MCF 10A (cell line): ENCODE measurements around the gene NUDT15. TPM values are rescaled to one million over a fixed set of nuclear protein-coding genes. Genes with fewer than 3 reads are reported as not detected.

ENCODE experiments used
- BruUV-seq: library from RNA; stranded (reverse); fragments of 400-500 nt; replicated peaks from 2 replicates; lab custom pipeline; 2021; lab: Mats Ljungman, UMichigan
- CTCF ChIA-PET: fragments of 300-600 bp; sonication (Branson Sonifier 250); formaldehyde crosslinking; extraction: SDS; loops from one replicate; lab custom pipeline; 2021; ENCODE audit warnings: antibody characterized with exemption, inconsistent platforms; lab: Yijun Ruan, JAX
- POLR2A ChIA-PET: fragments of 300-600, 350-650 bp; sonication (Branson Sonifier 250); formaldehyde crosslinking; extraction: SDS; loops from one replicate; lab custom pipeline; 2020; ENCODE audit warnings: antibody characterized with exemption, inconsistent platforms; lab: Yijun Ruan, JAX
- DNase-seq: peaks from one replicate; pipeline ENCODE4 v3.0.0-alpha.2; 2018; ENCODE audit not compliant: unreplicated experiment
- H3K27ac Mint-ChIP-seq: one replicate; pipeline ENCODE4 v1.8.0; 2022; ENCODE audit warnings: mild to moderate bottlenecking, low read depth, mixed read lengths; ENCODE audit not compliant: unreplicated experiment
- H3K27me3 Mint-ChIP-seq: one replicate; pipeline ENCODE4 v1.8.0; 2022; ENCODE audit warnings: mixed read lengths; ENCODE audit not compliant: insufficient read depth, unreplicated experiment
- H3K36me3 Mint-ChIP-seq: one replicate; pipeline ENCODE4 v1.8.0; 2022; ENCODE audit warnings: mild to moderate bottlenecking, moderate library complexity, mixed read lengths; ENCODE audit not compliant: insufficient read depth, unreplicated experiment
- H3K4me1 Mint-ChIP-seq: one replicate; pipeline ENCODE4 v1.8.0; 2022; ENCODE audit warnings: mixed read lengths; ENCODE audit not compliant: insufficient read depth, unreplicated experiment
- H3K4me3 Mint-ChIP-seq: one replicate; pipeline ENCODE4 v1.8.0; 2022; ENCODE audit warnings: mild to moderate bottlenecking, moderate library complexity, mixed read lengths; ENCODE audit not compliant: unreplicated experiment
- H3K9me3 Mint-ChIP-seq: one replicate; pipeline ENCODE4 v1.8.0; 2022; ENCODE audit warnings: mixed read lengths; ENCODE audit not compliant: unreplicated experiment
- CTCF ChIP-seq: fragments of 200-600 bp; IDR thresholded peaks from one replicate; pipeline ENCODE4 v1.8.0; 2022; ENCODE audit warnings: antibody characterized with exemption, mild to moderate bottlenecking; ENCODE audit not compliant: unreplicated experiment
- intact Hi-C: fragments of 100-400 bp; cut with micrococcal nuclease; formaldehyde crosslinking; loops from 2 replicates; pipeline ENCODE4 v1.14.1; 2022
- total RNA-seq: library from RNA; stranded (reverse); gene quantifications from 2 replicates; pipeline ENCODE4 v1.2.3, GENCODE V29; 2022

NUDT15 gene
- total RNA-seq, 1 experiment from 2014 or later = 21.6 TPM

DNA sequence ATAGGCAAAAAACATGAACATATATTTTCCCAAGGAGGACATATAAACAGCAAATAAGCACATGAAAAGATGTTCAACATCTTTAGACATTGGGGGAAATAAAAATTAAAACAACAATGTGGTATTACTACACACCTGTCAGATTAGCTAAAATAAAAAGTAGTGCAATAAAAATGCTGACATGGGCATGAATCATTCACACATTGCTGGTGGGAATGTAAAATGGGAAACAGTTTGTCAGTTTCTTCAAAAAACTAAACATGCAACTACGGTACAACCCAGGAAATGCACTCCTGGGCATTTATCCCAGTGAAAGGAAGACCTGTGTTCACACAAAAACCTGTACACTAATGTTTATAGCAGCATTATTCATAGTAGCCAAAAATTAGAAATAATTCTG lies 31.1 kb upstream of the NUDT15 start:
- no TSS peak for BruUV-seq
- H3K9me3 Mint-ChIP-seq = no peaks in the 10 kb centered on the region
- peaks cover 7% of the 10 kb centered on the region for H3K36me3 Mint-ChIP-seq
- peak; percentile 61 for DNase-seq
- CTCF ChIA-PET = interaction anchor here (0.6 to 1.5 kb wide), 4 partner anchors 10 to 170 kb away, joined by 3 to 8 read pairs (median 3); partner anchors contain the start of gene NUDT15
- peaks cover 52% of the 10 kb centered on the region for H3K4me1 Mint-ChIP-seq
- no peaks in the 10 kb centered on the region for H3K27me3 Mint-ChIP-seq
- H3K4me3 Mint-ChIP-seq = no peak overlapping the region
- intact Hi-C loops = no loop called here
- H3K27ac Mint-ChIP-seq = peak overlapping the region; percentile 36
- TF ChIP-seq CTCF = no peak
- POLR2A ChIA-PET = interaction anchor here (0.8 to 2.6 kb wide), 3 partner anchors 31 to 88 kb away, joined by 3 to 15 read pairs (median 4); partner anchors contain the start of genes MED4 and NUDT15

DNA sequence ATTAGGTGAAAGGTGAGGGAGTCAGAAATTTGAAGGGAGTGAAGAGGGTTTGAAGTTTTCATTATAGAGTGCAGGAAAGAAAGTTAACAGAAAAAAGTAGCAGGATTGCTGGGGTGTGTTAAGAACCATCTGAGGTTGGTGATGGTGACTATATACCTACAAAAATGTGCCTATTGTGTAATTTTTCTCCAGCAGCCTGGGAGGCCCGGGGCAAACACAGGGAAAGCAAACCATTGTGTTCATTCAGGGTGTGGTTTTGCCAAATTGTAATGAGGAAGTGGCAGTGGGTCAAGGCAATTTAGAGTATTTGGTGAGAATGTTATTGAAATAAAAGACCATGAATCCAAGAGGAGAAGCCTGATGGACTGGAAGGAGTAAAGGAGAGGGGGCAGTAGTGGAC lies 28.2 kb upstream of the NUDT15 start:
- no peak for TF ChIP-seq CTCF
- CTCF ChIA-PET = interaction anchor here (0.6 to 1.9 kb wide), 3 partner anchors 24 to 593 kb away, joined by 4 to 19 read pairs (median 6); partner anchors contain the start of gene NUDT15
- H3K4me3 Mint-ChIP-seq = peak overlapping the region; percentile 50
- POLR2A ChIA-PET = interaction anchor here (1.0 to 3.9 kb wide), 5 partner anchors 11 to 86 kb away, joined by 3 to 38 read pairs (median 5); partner anchors contain the start of genes MED4 and NUDT15
- no peaks in the 10 kb centered on the region for H3K27me3 Mint-ChIP-seq
- BruUV-seq = no TSS peak
- peaks cover 7% of the 10 kb centered on the region for H3K36me3 Mint-ChIP-seq
- H3K9me3 Mint-ChIP-seq = no peaks in the 10 kb centered on the region
- peak overlapping the region; percentile 97 for H3K27ac Mint-ChIP-seq
- peak; percentile 89 for DNase-seq
- H3K4me1 Mint-ChIP-seq = peaks cover 36% of the 10 kb centered on the region
- intact Hi-C loops = loop anchor here (2.0 kb wide), 1 partner anchor 28 kb away; the partner anchor contains the start of gene NUDT15

GRCh38 chr13:48010698-48011097 lies 26.8 kb upstream of the NUDT15 start:
- Mint-ChIP-seq H3K4me1 (peaks cover 23% of the 10 kb centered on the region), H3K36me3 (peaks cover 7% of the 10 kb centered on the region), H3K9me3 (no peaks in the 10 kb centered on the region), H3K4me3 (no peak overlapping the region), H3K27me3 (no peaks in the 10 kb centered on the region), H3K27ac (no peak overlapping the region)
- TF ChIP-seq CTCF = no peak
- no peak for DNase-seq
- ChIA-PET POLR2A (interaction anchor here (3.9 kb wide), 1 partner anchor 27 kb away, joined by 38 read pairs; the partner anchor contains the start of gene NUDT15), CTCF (interaction anchor here (1.1 kb wide), 1 partner anchor 26 kb away, joined by 4 read pairs; the partner anchor contains the start of gene NUDT15)
- no TSS peak for BruUV-seq
- intact Hi-C loops = no loop called here

DNA sequence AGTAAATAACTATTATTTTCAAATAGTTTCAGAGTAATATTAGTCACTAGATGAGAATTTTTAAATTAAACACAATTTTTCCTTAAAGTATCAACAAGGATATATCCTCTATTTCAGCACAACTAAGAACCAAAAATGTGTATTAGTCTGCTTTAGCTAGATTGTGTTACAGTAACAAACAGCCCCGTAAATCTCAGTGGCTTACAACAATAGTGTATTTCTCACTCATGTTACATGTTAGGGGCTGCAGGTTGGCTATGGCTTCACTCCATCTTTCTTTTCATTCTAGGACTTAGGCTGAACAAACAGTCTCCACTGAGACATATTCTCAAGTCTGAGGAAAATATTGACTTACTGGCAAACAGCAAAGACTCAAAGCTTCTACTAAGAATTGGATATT lies 24.9 kb upstream of the NUDT15 start:
- no TSS peak for BruUV-seq
- intact Hi-C loops = no loop called here
- Mint-ChIP-seq H3K4me1 (peaks cover 23% of the 10 kb centered on the region), H3K27me3 (no peaks in the 10 kb centered on the region), H3K27ac (no peak overlapping the region), H3K4me3 (no peak overlapping the region), H3K36me3 (peaks cover 7% of the 10 kb centered on the region), H3K9me3 (no peaks in the 10 kb centered on the region)
- POLR2A ChIA-PET = interaction anchor here (3.8 kb wide), 1 partner anchor 25 kb away, joined by 18 read pairs; the partner anchor contains the start of gene NUDT15
- no peak for DNase-seq
- CTCF ChIA-PET = interaction anchor here (0.5 to 1.2 kb wide), 3 partner anchors 14 to 424 kb away, joined by 3 to 4 read pairs (median 4); no protein-coding TSS in a partner anchor
- TF ChIP-seq CTCF = no peak
